ENCODE measurements around the gene TNN.
"Not testable (repeated sequence)": the region's sequence is repeated elsewhere in the genome, so short reads cannot be mapped to it uniquely, and the experiment has no call there.

Gene TNN

GRCh38 chr1:175071276-175071943, 3.8 kb downstream of the TNN start:
- DNase-seq: no peak

- DNase-seq: peak; percentile 61
Measured at GRCh38 chr1:175072099-175072951, 4.7 kb downstream of the TNN start.

- DNase-seq: no peak
Measured at GRCh38 chr1:175073061-175073460, 5.4 kb downstream of the TNN start.

GRCh38 chr1:175073633-175074032, 6.0 kb downstream of the TNN start:
- DNase-seq: no peak

GRCh38 chr1:175075572-175076568, 8.2 kb downstream of the TNN start:
- DNase-seq: no peak

GRCh38 chr1:175077356-175078030, 9.9 kb downstream of the TNN start:
- DNase-seq: no peak

GRCh38 chr1:175078629-175079028, 11.0 kb downstream of the TNN start:
- DNase-seq: no peak

GRCh38 chr1:175079338-175079737, 11.7 kb downstream of the TNN start:
- DNase-seq: no peak

GRCh38 chr1:175080030-175080429, 12.4 kb downstream of the TNN start:
- no peak for DNase-seq

GRCh38 chr1:175081983-175082382, 14.3 kb downstream of the TNN start:
- DNase-seq: no peak

GRCh38 chr1:175088525-175088951, 20.9 kb downstream of the TNN start:
- no peak for DNase-seq

- DNase-seq: peak; percentile 31
Measured at GRCh38 chr1:175089136-175089718, 21.6 kb downstream of the TNN start.

GRCh38 chr1:175090780-175091179, 23.1 kb downstream of the TNN start:
- DNase-seq: no peak

- DNase-seq: peak; percentile 36
Measured at GRCh38 chr1:175094626-175095025, 27.0 kb downstream of the TNN start.

- no peak for DNase-seq
Measured at GRCh38 chr1:175095069-175095468, 27.4 kb downstream of the TNN start.

GRCh38 chr1:175095978-175096607, 28.5 kb downstream of the TNN start:
- DNase-seq: no peak

GRCh38 chr1:175097361-175097760, 29.7 kb downstream of the TNN start:
- no peak for DNase-seq

GRCh38 chr1:175099916-175100315, 32.3 kb downstream of the TNN start:
- no peak for DNase-seq

- DNase-seq: not testable (repeated sequence)
Measured at GRCh38 chr1:175102166-175102565, 34.5 kb downstream of the TNN start.

GRCh38 chr1:175106536-175106935, 38.9 kb downstream of the TNN start:
- not testable (repeated sequence) for DNase-seq

- DNase-seq: not testable (repeated sequence)
Measured at GRCh38 chr1:175108331-175108820, 40.7 kb downstream of the TNN start.

Measured in NCI-H69 (cell line).